CMK (cell line): Measurements from ENCODE around the gene TBL1XR1.

ENCODE experiments used
- DNase-seq: peaks from one replicate; pipeline ENCODE4 v3.0.0-alpha.2; 2010; ENCODE audit warnings: low read depth

TBL1XR1 gene

DNA sequence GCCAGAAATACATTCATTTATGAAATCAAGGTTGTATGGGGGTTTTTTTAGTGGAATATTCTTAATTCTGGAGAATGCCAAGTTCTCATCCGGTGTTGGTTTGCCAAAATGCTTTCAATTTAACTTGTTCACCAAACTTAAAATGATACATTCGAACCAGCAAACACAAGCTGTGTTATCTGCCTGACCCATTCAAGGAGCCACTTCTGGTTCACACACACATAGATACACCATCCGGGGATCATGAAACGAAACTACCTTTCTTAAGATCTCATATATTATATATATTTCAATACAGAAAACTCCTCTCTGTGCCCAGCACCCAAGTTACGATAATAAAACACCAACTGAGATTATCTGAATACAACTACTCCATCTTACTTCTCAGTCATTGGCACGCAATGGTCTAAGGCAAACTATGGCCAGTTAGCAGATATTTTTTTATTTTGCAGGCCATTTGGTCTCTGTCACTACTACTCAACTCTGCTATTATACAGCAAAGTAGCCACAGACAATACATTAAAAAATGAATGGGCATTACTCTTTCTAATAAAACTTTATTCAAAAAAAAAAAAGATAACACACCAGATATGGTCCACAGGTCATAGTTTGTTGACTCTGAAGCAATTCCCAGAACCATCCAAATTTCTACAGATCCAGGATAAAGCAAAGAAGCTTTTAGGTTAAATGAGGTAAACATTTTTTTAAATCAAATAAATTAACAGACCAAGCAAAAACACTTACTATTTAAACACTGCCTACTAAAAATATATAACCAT, 89.6 kb downstream of the TBL1XR1 start:
- no peak for DNase-seq

DNA sequence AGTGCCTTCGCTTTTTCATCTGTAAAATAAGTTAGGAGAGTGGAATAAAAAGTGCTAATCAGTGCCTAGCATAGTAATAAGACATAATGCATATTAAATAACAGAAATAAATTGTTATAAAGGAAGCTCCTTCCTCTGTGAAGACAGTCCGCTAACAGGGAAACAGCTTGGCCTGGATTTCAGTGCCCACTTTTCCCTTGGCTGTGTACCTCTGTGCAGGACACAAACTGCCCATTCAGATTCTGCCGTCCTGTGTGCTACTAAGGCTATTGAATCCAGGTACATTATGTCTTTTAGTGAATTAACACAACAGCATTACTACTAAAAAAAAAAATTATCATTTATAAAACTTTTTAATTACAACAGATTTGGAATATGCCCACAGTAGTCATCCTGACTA, 90.7 kb downstream of the TBL1XR1 start:
- DNase-seq = no peak

DNA sequence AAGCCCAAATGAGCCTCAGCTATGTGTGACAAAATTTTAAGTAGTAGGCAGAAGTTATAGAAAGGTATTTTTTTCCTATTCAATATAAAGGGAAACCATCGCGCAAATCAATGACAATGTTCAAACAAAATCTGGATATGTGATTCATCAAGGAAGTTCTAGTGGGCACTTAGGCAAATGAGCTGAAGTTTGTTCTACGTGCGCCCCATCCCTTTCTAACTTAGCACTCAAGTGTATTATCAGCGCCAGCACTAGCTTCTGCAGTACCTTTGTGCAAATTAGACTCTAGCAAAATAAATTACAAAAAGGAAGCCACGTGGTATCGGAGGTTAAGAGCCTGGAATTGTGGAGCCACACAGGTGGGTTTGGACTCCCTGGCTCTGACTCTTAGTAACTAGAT, 91.1 kb downstream of the TBL1XR1 start:
- no peak for DNase-seq

DNA sequence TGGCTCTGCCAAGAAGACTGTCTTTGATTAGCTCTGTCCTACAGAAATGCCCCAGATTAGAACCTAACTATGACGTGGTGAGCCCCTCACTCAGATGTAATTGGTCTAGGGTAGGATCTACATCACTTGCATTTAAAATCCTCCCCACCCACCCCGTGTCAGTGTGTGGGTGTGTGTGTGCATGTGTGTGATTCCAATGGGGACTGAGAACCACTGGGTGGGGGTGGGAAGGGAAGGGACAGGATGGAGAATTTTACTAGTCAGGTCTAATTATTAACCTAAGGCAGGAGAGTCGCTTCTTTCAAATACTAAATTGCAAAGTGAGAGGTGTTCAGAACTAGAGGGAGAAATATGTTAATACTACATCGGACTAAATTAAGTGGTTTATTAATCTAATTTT, 91.7 kb downstream of the TBL1XR1 start:
- no peak for DNase-seq

DNA sequence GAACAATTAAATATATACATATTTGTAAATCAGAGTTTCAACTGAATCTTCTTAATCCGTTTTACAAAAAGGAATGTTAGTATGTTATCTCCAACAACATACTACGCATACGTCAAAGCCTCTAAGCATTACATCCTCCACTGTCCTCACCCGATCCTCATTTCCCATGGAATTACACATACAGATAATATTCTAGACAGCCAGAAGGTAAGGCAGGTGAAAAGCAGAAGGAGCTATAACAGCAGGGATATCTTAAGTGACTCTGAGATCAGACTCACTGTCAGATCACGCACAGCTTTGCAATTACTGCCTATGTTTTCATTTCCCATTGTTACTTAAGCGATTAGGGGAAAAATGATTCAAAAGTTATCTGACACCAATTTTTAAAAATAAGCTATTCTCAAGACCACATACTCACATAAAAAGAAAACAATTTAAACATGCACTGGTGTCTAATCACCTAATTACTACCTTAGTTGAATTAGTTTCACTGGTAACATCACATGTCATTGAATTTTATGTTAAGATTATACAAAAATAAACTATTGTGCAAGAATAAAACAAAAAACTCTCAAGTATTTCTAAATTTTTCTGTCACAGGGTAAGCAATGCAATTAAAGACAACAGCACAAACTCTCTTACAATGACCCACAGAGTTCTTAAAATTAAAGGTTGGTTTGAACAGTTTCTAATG, 92.8 kb downstream of the TBL1XR1 start:
- no peak for DNase-seq

DNA sequence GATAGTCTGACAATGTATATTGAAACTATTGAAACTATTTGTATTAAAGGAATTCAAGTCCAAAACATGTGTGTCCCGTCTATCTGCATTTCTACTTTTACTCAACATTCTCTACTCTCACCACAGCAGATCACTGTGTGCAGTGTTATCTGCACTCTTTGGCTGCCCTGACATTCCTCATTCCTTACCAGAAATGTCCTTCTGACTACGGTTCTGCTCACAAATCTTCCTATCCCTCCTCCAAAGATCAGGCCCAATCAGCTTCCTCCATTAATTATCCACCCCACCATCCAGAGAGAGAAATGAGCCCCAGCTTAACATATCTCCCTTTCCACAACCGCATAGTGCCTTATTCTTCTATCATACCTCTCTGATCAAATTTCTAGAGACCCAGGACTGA, 94.7 kb downstream of the TBL1XR1 start:
- DNase-seq = no peak

DNA sequence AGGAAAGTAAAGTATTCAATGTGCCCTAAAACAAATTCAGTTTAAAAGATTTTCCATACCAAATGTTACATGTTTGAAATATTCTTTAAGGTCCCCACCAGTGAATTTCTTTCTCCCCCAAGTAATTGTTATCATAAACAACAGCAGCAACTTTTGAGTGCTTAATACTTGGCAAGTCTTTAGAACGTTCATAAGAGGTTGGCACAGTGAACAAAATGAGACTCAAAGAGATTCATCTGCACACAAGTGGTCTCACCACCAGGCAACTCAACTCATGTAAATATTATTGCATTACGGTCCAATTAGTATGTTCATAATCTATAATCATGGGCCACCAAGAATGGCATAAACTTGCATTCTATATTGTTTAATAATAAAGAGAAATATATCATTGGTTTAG, 98.7 kb downstream of the TBL1XR1 start:
- DNase-seq = no peak

DNA sequence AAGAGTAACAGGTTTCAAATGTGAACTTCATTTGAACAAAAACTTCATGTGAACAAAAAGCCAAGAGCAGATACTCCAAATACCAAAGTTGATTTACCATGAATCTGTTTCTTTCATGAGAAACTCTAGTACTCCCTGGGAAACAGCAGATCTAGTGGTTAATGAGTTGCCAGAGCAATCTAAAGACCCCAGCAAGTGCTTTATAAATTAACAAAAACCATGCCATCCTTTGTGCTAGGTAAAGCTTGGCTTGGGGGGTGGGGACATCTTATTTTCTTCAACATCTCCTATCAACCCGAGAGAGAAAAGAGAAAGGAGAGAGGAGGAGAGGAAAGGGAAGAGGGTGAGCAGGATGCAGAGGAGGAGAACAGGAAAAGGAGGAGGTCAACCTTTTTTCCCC, 100.7 kb downstream of the TBL1XR1 start:
- DNase-seq = no peak

DNA sequence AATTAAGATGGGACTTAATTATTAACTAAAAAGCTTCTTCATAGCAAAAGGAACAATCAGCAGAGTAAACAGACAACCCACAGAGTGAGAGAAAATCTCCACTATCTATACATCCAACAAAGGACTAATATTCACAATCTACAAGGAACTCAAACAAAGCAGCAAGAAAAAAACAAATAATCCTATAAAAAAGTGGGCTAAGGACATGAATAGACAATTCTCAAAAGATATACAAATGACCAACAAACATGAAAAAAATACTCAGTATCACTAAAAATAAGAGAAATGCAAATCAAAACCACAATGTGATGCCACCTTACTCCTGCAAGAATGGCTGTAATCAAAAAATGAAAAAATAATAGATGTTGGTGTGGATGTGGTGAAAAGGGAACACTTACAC, 103.3 kb downstream of the TBL1XR1 start:
- DNase-seq = no peak

DNA sequence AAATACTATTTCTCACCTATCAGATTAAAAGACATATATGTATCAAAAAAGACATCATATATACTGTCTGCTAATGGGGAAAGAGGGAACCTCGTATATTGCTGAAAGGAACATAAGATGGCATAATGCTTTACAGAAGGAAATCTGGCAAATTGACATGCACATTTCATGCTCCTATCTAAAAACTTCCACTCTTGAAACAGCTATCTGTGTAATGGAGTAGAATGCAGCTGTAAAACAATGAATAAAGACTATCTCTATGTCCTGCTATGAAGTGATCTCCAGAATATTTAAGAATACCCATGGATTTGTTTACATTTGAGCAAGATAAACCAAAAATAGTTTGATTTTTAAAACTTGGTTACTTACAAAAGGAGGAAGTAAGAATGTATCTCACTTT, 107.4 kb downstream of the TBL1XR1 start:
- no peak for DNase-seq

DNA sequence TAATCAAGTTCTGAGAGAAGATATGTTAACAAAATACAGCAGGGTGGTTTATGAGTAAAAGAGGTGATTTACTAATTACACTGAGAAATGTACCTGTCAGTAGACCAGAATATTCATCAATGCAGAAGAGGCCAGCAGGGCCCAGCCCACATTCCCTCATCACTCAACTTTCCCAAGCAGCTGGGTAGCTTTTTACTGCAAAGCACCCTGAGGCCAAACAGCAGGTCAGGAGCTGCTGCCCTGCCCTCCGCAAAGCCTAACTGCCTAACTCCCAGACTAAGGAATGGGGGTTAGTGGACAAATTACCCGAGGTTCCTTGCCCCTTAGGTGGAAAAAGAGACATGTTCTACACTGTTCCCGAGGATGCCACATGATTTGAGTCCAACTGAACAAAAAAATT, 108.2 kb downstream of the TBL1XR1 start:
- DNase-seq = no peak

DNA sequence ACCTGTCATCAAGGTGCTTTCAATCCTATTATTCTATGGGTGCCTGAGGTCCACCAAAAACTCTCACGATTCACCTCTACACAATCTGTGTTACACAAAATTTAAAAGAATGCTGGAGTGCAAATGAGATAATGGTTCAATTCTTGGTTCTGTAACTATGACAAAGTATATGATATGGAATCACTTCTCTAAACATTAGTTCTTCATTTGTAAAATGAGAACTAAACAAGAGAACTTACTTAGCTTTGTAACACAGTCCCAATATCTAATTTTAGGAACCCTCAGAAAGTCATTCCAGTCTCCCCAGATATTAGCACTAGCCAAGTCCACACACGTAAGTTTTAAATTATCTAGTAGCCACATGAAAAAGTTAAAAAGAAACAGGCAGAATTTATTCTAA, 111.5 kb downstream of the TBL1XR1 start:
- no peak for DNase-seq

DNA sequence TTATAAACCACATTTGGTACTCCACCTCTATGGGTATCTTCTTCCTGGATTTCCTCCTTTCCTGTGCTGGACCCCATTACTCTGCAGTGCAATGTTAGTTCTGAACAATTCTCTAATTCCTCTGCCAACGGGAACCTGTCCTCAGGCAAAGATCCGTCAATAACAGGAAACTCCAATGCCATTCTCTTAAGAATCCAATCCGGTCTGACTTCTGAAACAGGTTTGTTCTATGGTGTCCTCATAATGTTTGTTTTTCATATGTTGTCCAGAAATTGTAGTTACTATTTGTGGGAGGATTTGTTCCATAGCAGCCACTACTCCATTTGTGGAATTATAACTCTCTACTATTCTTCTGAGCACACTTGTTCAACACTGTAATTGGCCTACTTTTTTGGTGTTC, 112.7 kb downstream of the TBL1XR1 start:
- no peak for DNase-seq

DNA sequence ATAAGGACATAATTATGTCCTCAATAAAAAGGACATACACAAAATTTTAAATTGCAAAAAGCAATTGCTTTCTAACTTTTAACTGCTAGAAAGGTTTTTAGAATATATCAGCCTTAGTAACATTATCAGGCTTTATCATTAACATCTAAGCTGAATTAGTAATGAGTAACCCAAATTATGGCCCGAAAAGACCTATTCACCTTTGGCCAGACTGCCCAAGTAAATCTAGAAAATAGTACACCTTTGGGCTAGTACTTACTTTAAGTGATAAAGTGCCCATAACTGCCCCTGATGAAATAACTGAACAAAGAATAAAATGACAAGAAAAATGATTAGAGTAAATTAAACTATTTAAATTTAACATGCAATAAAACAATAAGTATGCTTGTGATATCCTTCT, 117.2 kb downstream of the TBL1XR1 start:
- DNase-seq = no peak

DNA sequence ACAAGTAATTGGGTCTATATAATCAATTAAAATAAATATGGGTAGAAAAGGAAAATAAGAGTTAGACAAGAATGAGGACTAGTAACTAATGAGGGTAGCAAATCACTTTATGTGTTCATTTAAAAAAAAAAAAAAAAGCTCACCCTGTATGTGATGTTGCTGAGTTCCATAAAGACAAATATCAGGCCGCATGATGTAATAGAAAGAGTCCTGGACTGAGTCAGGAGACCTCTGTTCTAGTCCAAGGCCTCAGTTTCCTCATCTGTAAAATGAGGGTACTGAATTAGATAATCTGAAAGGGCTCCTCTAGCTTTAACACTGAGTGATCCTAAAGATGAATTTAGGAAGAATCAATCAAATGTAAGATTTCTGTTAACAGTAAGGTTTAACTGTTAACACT, 117.6 kb downstream of the TBL1XR1 start:
- DNase-seq = no peak

DNA sequence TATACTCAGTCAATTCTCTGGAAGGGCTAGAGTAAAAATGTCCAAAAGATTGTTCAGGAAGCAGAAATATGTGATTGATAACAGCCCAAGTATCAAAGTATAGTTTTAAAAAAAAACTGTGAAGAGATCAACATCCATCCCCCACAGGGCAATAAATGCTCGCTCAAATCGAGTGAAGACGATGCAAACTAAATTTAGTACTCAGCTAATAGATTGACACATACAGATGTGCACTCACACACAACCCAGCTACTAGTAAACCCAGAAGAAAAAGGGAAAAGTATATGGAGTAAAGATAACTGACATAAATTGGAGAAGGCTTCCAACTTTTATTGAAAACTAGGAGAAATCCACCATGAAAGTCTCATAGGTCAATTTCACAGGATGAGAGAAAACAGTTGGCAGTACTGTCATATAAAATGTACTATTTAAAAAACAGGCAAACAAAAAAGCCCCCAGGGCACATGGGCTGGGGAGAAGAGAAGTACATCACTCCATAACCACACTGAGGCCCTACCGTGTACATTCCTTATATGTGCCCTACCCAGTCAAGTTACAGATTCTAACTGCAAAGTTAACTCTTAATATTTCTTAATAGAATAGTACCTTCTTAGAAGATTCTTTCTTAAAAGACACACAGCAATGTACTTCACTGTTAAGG, 125.7 kb downstream of the TBL1XR1 start:
- DNase-seq = no peak

DNA sequence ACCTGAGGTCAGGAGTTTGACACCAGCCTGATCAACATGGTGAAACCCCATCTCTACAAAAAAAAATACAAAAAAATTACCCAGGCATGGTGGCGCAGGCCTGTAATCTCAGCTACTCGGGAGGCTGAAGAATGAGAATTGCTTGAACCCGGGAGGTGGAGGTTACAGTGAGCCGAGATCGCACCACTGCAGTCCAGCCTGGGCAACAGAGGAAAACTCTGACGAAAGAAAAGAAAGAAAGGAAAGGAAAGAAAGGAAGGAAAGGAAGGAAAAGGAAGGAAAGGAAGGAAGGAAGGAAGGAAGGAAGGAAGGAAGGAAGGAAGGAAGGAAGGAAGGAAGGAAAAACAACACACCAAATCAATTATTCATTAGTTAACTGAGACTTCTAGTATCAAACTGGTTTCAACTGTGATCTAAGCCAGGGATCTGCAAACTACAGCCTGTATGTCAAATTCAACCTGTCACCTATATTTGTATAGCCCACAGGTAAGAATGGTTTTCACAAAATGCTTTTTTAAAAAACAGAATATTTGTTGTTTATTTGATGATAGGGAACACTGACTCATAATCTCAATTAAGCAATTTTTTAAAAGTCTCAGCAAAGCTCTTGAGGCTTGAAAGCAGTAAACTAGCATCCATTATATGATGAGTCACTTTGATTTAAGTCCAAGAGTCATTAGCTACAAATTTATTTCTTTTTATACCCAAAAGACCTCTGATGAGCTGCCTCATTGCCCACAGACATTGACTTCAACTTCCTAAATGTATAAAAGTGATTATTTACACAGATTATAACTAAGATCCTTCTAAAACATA, 127.6 kb downstream of the TBL1XR1 start:
- no peak for DNase-seq

DNA sequence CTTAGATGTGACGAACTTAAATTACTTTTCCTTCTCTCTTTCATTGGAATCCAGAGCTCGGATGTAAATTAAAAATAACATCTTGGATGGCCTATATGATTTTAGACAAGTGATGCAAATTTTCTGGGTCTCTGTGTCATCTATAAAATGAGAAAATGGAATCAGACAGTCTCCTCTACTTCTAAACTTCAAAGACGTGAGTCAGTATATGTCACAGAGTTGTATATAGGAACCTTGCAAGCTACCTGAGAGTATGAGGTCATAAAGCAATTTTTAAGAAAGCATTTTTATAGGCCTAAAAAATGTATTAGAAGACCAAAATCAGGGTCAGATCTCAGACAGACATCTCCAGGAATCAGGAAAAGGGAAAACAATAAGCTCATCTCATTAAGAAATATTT, 128.3 kb downstream of the TBL1XR1 start:
- no peak for DNase-seq

DNA sequence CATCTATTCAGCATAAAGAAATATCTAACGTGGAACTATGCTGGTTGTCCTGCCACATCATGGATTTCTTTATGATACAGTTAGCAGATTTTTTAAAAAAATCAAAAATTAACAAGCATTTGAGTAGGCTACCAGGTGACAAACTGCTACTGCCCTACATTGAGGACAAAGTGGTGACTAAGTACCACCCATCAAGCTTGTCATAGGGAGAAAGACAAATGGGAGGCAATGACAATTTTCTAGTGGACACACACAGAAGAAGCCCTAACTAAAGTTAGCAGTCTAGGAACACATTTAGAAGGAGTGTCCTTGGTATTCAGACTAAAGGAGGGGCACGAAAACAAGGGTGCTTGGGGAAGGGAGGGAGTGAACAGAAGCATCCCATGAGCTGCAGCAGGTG, 131.2 kb downstream of the TBL1XR1 start:
- no peak for DNase-seq

DNA sequence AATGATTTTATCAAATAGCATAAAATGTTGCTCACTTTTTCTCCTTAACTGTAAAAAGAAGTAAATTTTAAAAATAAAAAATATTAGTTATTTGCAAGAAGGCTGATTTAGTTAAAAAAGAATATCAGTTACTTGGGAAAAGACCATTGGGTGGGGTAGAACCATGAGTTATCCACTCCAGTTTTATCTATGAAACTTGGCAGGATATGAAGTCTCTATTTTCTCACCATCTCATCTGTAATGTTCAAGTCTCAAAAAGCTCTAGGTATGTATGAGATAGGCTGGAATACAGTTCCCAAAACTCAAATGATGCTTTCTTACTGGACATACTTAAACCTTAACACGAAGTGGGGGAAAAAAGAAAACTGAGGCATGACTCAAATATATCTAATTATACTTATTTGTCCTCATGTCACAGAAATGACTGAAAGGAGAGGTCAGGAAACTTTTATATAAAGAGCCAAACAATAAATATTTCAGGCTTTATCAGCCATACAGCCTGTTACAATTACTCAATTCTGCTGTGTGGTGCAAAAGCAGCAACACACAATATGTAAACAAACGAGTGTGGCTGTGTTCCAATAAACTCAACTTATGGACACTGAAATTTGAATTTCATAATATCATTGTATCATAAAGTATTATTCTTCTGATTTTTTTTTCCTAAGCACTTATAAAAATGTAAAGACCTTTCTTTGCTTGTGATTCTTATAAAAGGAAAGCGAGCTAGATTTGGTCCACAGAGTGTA, 131.8 kb downstream of the TBL1XR1 start:
- no peak for DNase-seq

DNA sequence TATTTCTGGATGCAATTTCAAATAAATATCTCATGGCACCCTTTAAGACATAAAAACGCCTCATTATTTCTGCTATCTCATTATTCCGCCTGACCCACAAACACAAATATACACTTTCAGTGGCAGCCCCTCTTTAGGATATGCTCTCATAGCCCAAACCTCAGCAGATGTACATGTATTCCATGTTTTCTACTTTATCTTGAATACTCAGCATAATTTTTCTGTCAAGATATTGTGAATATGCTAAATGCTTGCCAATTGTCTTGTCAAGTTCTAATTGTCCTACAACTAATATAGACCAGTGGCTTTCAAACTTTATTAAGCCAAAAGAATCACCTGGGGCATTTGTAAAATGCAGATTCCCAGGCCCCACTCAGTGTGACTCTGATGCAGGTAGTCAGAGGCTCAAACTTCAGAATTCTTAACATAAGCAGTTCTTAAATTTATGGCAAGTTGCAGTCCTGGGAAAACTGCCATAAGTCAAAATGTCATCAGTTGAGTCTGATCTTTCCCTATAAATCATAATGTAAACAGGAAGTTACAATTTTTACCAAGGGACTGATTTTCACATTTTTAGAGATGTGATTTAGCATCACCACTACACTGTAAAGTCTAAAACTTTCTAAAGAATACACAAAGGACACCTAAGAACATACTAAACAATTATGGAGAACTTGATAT, 135.1 kb downstream of the TBL1XR1 start:
- DNase-seq = no peak
